Fibroblast of skin of right quadriceps (primary cell): ENCODE results near the gene CCDC154.
"Not testable (repeated sequence)": the region's sequence is repeated elsewhere in the genome, so short reads cannot be mapped to it uniquely, and the experiment has no call there.

ENCODE experiments used
- DNase-seq: peaks from one replicate; pipeline ENCODE4 v3.0.0-alpha.2; 2013

Gene CCDC154

GRCh38 chr16:1472974-1473373 lies 28.6 kb upstream of the CCDC154 start:
- DNase-seq, result no peak

- no peak for DNase-seq
These were observed 27.3 kb upstream of the CCDC154 start for GRCh38 chr16:1471569-1472194.

GRCh38 chr16:1470481-1471251 lies 26.3 kb upstream of the CCDC154 start:
- DNase-seq, result no peak

- no peak for DNase-seq
These were observed 25.4 kb upstream of the CCDC154 start for GRCh38 chr16:1469693-1470201.

- DNase-seq, result not testable (repeated sequence)
These were observed 24.8 kb upstream of the CCDC154 start for GRCh38 chr16:1469141-1469540.

GRCh38 chr16:1468426-1468810 lies 24.1 kb upstream of the CCDC154 start:
- DNase-seq, result no peak

- DNase-seq, result no peak
These were observed 22.7 kb upstream of the CCDC154 start for GRCh38 chr16:1466968-1467521.

GRCh38 chr16:1466054-1466453 lies 21.7 kb upstream of the CCDC154 start:
- no peak for DNase-seq

GRCh38 chr16:1465567-1465915 lies 21.2 kb upstream of the CCDC154 start:
- no peak for DNase-seq

GRCh38 chr16:1464894-1465566 lies 20.7 kb upstream of the CCDC154 start:
- no peak for DNase-seq

GRCh38 chr16:1464196-1464893 lies 20.0 kb upstream of the CCDC154 start:
- DNase-seq, result no peak

- no peak for DNase-seq
These were observed 16.8 kb upstream of the CCDC154 start for GRCh38 chr16:1461146-1461545.

- no peak for DNase-seq
These were observed 16.3 kb upstream of the CCDC154 start for GRCh38 chr16:1460602-1461138.

GRCh38 chr16:1459967-1460366 lies 15.6 kb upstream of the CCDC154 start:
- DNase-seq, result no peak

- DNase-seq, result no peak
These were observed 14.6 kb upstream of the CCDC154 start for GRCh38 chr16:1458977-1459341.

- DNase-seq, result peak; percentile 46
These were observed 14.1 kb upstream of the CCDC154 start for GRCh38 chr16:1458336-1458976.

- DNase-seq, result no peak
These were observed 13.3 kb upstream of the CCDC154 start for GRCh38 chr16:1457489-1458245.

- no peak for DNase-seq
These were observed 12.6 kb upstream of the CCDC154 start for GRCh38 chr16:1456951-1457350.

- no peak for DNase-seq
These were observed 11.1 kb upstream of the CCDC154 start for GRCh38 chr16:1455190-1456171.

GRCh38 chr16:1454561-1454960 lies 10.2 kb upstream of the CCDC154 start:
- no peak for DNase-seq
